K562 treated with DMSO at 1 percent for 24 hours (cell line): ENCODE measurements around the gene APEH. TPM values are rescaled to one million over a fixed set of nuclear protein-coding genes. Genes with fewer than 3 reads are reported as not detected.

Experiments used
- total RNA-seq: library from RNA; unstranded; fragments of 300-600 nt; gene quantifications from 2 replicates; pipeline ENCODE4 v1.2.3, GENCODE V29; 2022; ENCODE audit warnings: low read depth; ENCODE audit not compliant: insufficient read depth

Gene APEH
- total RNA-seq, result 158 and 162 TPM in 2 replicates

DNA sequence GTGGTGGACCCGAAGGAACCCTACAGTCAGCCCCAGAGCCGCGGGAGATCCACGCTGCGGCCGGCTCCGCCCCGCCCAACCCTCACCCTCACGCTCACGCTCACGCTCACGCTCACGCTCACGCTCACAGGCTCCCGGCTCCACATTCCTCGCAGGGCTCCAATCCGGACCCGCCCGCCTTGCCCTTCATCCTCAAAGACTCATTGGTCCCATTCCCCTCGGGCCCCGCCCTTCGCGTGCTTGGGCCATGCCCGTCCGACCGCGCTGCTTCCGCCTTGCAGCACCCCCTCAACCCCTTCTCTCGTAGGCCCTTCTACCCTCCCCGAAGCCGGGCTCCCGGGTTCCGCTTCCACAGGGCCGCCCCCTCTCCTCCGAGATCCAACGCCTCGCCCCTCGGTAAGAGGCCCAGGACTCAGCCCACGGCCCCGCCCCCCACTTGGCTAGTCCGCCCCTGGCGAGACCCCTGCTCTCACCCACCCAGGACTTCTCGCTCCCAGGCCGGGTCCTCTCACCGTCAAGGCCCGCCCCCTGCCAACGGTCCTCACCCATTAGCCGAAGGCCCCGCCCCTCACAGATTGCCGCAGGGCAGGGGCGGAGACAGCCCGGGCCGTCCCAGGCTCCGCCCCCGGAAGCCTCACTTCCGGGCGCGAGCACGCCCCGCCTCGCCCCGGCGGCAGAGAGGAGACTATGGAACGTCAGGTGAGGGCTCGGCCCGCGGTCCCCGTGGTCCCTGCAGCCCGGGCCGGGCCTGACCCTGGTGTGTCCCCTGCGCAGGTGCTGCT lies at the start of gene APEH:
Gene APEH (plus strand): TSS at position 637 of the 782 bp plus-strand sequence. CDS start 51 bp downstream, at position 688.

GRCh38 chr3:49689046-49689907 lies 15.1 kb downstream of the APEH start, which contains the start of the genes MST1 and RNF123:
Gene MST1 (minus strand): TSS chr3:49689474. CDS start chr3:49688691, 783 bp downstream.
Gene RNF123 (plus strand): TSS chr3:49689557. CDS start chr3:49691166, 1,609 bp downstream.

DNA sequence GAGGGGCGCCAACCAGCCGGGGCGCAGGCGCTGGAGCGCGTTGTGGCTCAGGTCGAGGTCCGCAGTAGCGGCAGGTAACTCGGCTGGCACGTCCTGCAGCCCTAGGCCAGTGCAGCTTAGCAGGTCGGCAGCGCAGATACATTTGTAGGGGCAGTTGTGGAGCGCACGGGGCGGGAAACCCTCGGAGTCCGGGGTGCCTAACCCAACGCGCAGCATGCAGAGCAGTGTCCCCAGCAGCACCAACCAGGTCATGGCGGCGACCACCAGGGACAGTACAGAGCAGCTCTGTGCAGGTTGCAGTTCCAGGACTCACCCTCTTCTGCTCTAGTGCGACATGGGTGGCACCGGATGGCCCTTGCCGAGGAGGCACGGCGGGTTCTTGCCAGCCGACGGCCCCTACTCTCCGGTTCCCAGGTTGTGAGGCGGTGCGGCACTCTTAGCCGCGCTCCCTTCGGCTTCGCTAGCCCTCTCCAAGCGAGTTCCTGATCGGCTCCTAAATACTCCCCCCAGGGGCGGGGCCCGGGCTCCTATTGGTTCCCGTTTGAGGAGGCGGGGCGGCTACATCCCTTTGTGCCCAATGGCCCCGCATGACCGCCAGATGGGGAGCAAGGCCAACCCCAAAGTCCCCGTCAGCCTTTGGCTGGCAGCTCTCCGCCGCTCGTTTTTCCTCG lies 45.2 kb downstream of the APEH start, which contains the start of gene AMIGO3:
Gene AMIGO3 (minus strand): TSS at position 471 of the 671 bp plus-strand sequence. CDS start 219 bp downstream, at position 252.

GRCh38 chr3:49723628-49724551 lies 49.7 kb downstream of the APEH start, which contains the start of gene GMPPB:
Gene GMPPB (minus strand): TSS chr3:49723951. CDS start chr3:49723726, 225 bp downstream.

Other genes with a start within 250 kb of the APEH start
- 6.8 and 7.0 TPM in 2 replicates for gene NICN1, start 245.0 kb upstream of the APEH start, total RNA-seq
- 12.3 and 13.2 TPM in 2 replicates for gene DAG1, start 204.1 kb upstream of the APEH start, total RNA-seq
- 0.15 and 0.22 TPM in 2 replicates for gene BSN, start 119.9 kb upstream of the APEH start, total RNA-seq
- 1.8 and 3.8 TPM in 2 replicates for gene MST1, start 15.1 kb downstream of the APEH start, total RNA-seq
- 40.0 and 41.8 TPM in 2 replicates for gene RNF123, start 15.2 kb downstream of the APEH start, total RNA-seq
- 5.7 and 8.4 TPM in 2 replicates for gene AMIGO3, start 45.3 kb downstream of the APEH start, total RNA-seq
- gene GMPPB, start 49.6 kb downstream of the APEH start, total RNA-seq, result 18.7 and 20.7 TPM in 2 replicates
- 36.0 and 40.6 TPM in 2 replicates for gene IP6K1, start 112.2 kb downstream of the APEH start, total RNA-seq
- gene CDHR4, start 125.5 kb downstream of the APEH start, total RNA-seq, result 0.37 TPM in 1 of 2 replicates, not detected in the other
- gene INKA1, start 128.9 kb downstream of the APEH start, total RNA-seq, result 2.8 and 4.2 TPM in 2 replicates
- 18.5 and 21.1 TPM in 2 replicates for gene UBA7, start 139.6 kb downstream of the APEH start, total RNA-seq
- gene TRAIP, start 182.2 kb downstream of the APEH start, total RNA-seq, result 22.9 and 24.3 TPM in 2 replicates
- 0.20 and 0.76 TPM in 2 replicates for gene CAMKV, start 195.6 kb downstream of the APEH start, total RNA-seq
- 5.2 and 9.9 TPM in 2 replicates for gene MST1R, start 229.5 kb downstream of the APEH start, total RNA-seq